Measurements from ENCODE around the gene CA10.

- TF ChIP-seq TAF1 (IDR thresholded peaks at IDR 0.05; ENCODE audit: borderline replicate concordance, low read depth, low read length), result no peak
- no peak for TF ChIP-seq POLR2A (IDR thresholded peaks at IDR 0.05; ENCODE audit: low read depth, low read length)
- TF ChIP-seq POLR2AphosphoS5 (IDR thresholded peaks at IDR 0.05; ENCODE audit: low read depth, low read length), result no peak
Measured at GRCh38 chr17:51971121-51971520, 187.4 kb downstream of the CA10 start.
